ENCODE measurements around the gene ABCA13. TPM values are rescaled to one million over a fixed set of nuclear protein-coding genes. Genes with fewer than 3 reads are reported as not detected.

ABCA13 gene
- total and polyA plus RNA-seq, 2 of the 4 experiments (the other 2 are of a cell fraction), result under 0.01 to 0.07 TPM

DNA sequence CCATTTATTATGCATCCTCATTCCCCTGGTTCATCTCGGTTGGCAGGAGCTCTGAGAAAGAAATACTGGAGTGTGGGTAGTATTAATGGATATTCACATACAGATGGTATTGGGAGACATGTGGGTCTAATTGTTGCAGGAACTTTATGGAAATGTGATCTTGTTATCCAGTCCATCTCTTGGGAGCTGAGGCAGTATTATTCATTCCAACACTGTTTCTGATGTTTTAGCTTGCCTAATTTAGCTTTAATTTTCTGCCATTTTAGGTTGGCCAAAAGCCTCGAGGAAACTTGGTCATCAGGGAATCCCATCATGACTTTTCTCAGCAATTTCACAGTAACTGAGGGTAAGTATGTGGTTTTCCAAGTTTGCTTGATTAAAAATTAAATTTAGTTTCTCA is 125.7 kb downstream of the ABCA13 start:
- no peak overlapping the region for H3K9ac ChIP-seq (ENCODE audit: low read depth, low read length)
- no peaks in the 10 kb centered on the region for H3K9me1 ChIP-seq (ENCODE audit: insufficient read depth, low read length)
- no peak overlapping the region for H2AK5ac ChIP-seq (ENCODE audit: low read depth, low read length)
- H3K36me3 ChIP-seq (ENCODE audit: control insufficient read depth, insufficient read depth, low read length), result no peaks in the 10 kb centered on the region
- H3K27ac ChIP-seq (ENCODE audit: insufficient read depth, low read length), result no peak overlapping the region
- peaks cover 4% of the 10 kb centered on the region for H3K4me1 ChIP-seq (ENCODE audit: control insufficient read depth, insufficient read depth, low read length)
- H2BK120ac ChIP-seq (ENCODE audit: low read depth, low read length), result no peak overlapping the region
- H3K4me2 ChIP-seq (ENCODE audit: low read depth, low read length), result no peak overlapping the region
- H3K9me3 ChIP-seq (ENCODE audit: control insufficient read depth, insufficient read depth, low read length), result no peaks in the 10 kb centered on the region
- ChIA-PET CTCF (no interaction called here), POLR2A (ENCODE audit: unreplicated experiment) (no interaction called here)
- no peak for ATAC-seq (ENCODE audit: low read depth)
- H3K4ac ChIP-seq (ENCODE audit: low read depth, low read length), result no peak overlapping the region
- in situ Hi-C loops (cut with MboI; ENCODE audit: low sequenced_read_pairs), result no loop called here
- dilution Hi-C loops (cut with HindIII; ENCODE audit: low sequenced_read_pairs, unreplicated experiment), result no loop called here
- no peaks in the 10 kb centered on the region for H4K20me1 ChIP-seq (ENCODE audit: insufficient read depth, low read length)
- H3K27me3 ChIP-seq (ENCODE audit: control insufficient read depth, insufficient read depth, low read length), result no peaks in the 10 kb centered on the region
- no peak overlapping the region for H4K8ac ChIP-seq (ENCODE audit: low read depth in 2 of 2, low read length in 2 of 2)
- H2BK5ac ChIP-seq (ENCODE audit: low read depth, low read length, poor library complexity, severe bottlenecking), result no peak overlapping the region
- WGBS, 2 experiments (ENCODE audit: extremely low coverage in 2 of 2, insufficient read length in 1 of 2), result no CpG with 5 or more reads among the region's 2 CpGs
- no peak overlapping the region for H4K5ac ChIP-seq (ENCODE audit: low read depth, low read length)
- no peaks in the 10 kb centered on the region for H3K79me1 ChIP-seq (ENCODE audit: low read depth in 1 of 2, low read length in 2 of 2)
- H3K18ac ChIP-seq (ENCODE audit: low read depth, low read length), result no peak overlapping the region
- no peak overlapping the region for H3K23ac ChIP-seq (ENCODE audit: low read depth, low read length)
- H3K4me3 ChIP-seq (ENCODE audit: insufficient read depth, low read depth, low read length), result no peak overlapping the region
- intact Hi-C loops (cut with micrococcal nuclease), result no loop called here
- no peak overlapping the region for H3K14ac ChIP-seq (replicated peaks; ENCODE audit: low read depth, low read length)
- H3K56ac ChIP-seq (ENCODE audit: extremely low read depth, insufficient read depth, low read length), result no peak overlapping the region
- TF ChIP-seq RFX5 (IDR thresholded peaks at IDR 0.05; ENCODE audit: low read depth, low read length) (no peak), MAZ (IDR thresholded peaks at IDR 0.05; ENCODE audit: borderline replicate concordance, low read depth, low read length) (no peak), SMC3 (IDR thresholded peaks at IDR 0.05; ENCODE audit: low read depth, low read length) (no peak), MAFK (IDR thresholded peaks at IDR 0.05; ENCODE audit: low read depth, low read length) (no peak), MXI1 (IDR thresholded peaks at IDR 0.05; ENCODE audit: borderline replicate concordance, low read depth, low read length) (no peak), BHLHE40 (IDR thresholded peaks at IDR 0.05; ENCODE audit: low read depth, low read length) (no peak), RCOR1 (IDR thresholded peaks at IDR 0.05; ENCODE audit: insufficient replicate concordance, low read length) (no peak), ELK1 (IDR thresholded peaks at IDR 0.05; ENCODE audit: borderline replicate concordance, low read depth, low read length) (no peak), CEBPB (IDR thresholded peaks at IDR 0.05; ENCODE audit: low read depth, low read length) (no peak), CHD1 (IDR thresholded peaks at IDR 0.05; ENCODE audit: low read depth, low read length) (no peak), NFE2L2 (IDR thresholded peaks at IDR 0.05; ENCODE audit: low read depth, low read length) (no peak), FOS (IDR thresholded peaks at IDR 0.05; ENCODE audit: low read depth, low read length) (no peak), POLR2A (IDR thresholded peaks at IDR 0.05; ENCODE audit: low read depth, low read length) (no peak), RAD21 (IDR thresholded peaks at IDR 0.05; ENCODE audit: low read length) (no peak)
- TF ChIP-seq, protein P1, sequence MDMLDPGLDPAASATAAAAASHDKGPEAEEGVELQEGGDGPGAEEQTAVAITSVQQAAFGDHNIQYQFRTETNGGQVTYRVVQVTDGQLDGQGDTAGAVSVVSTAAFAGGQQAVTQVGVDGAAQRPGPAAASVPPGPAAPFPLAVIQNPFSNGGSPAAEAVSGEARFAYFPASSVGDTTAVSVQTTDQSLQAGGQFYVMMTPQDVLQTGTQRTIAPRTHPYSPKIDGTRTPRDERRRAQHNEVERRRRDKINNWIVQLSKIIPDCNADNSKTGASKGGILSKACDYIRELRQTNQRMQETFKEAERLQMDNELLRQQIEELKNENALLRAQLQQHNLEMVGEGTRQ (IDR thresholded peaks at IDR 0.05; ENCODE audit: low read depth, low read length), result no peak
- TF ChIP-seq, protein P2, sequence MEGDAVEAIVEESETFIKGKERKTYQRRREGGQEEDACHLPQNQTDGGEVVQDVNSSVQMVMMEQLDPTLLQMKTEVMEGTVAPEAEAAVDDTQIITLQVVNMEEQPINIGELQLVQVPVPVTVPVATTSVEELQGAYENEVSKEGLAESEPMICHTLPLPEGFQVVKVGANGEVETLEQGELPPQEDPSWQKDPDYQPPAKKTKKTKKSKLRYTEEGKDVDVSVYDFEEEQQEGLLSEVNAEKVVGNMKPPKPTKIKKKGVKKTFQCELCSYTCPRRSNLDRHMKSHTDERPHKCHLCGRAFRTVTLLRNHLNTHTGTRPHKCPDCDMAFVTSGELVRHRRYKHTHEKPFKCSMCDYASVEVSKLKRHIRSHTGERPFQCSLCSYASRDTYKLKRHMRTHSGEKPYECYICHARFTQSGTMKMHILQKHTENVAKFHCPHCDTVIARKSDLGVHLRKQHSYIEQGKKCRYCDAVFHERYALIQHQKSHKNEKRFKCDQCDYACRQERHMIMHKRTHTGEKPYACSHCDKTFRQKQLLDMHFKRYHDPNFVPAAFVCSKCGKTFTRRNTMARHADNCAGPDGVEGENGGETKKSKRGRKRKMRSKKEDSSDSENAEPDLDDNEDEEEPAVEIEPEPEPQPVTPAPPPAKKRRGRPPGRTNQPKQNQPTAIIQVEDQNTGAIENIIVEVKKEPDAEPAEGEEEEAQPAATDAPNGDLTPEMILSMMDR (conservative IDR thresholded peaks at IDR 0.05; ENCODE audit: low read depth, low read length), result no peak
- no peak overlapping the region for H2AK9ac ChIP-seq (replicated peaks; ENCODE audit: low read depth, low read length, poor library complexity)
- no TSS peak for BruUV-seq (replicated peaks)
- no peak overlapping the region for H2BK15ac ChIP-seq (ENCODE audit: low read depth, low read length)
- DNase-seq, result no peak
- no peak overlapping the region for H4K91ac ChIP-seq (ENCODE audit: insufficient read depth, low read depth, low read length)
- no peak overlapping the region for H2AFZ ChIP-seq (replicated peaks; ENCODE audit: low read length, poor library complexity)
- no peak overlapping the region for H2BK20ac ChIP-seq (ENCODE audit: low read depth, low read length)
